NCI-H524 (cell line): ENCODE measurements around the gene PCNT.
A peak's percentile ranks its signal among the peaks of the same experiment; 100 is the strongest.
"Not testable (repeated sequence)": the region's sequence is repeated elsewhere in the genome, so short reads cannot be mapped to it uniquely, and the experiment has no call there.

ENCODE experiments used
- DNase-seq, 2 experiments: peaks; one replicate each; lab custom pipeline; 2025; lab: John Stamatoyannopoulos, UW

The PCNT gene

GRCh38 chr21:46385846-46386733 is 62.1 kb downstream of the PCNT start:
- no peak for DNase-seq

GRCh38 chr21:46386734-46387088 is 62.8 kb downstream of the PCNT start:
- DNase-seq = no peak

- DNase-seq = no peak
These were observed 64.4 kb downstream of the PCNT start for GRCh38 chr21:46388206-46388880.

GRCh38 chr21:46388896-46389295 is 64.9 kb downstream of the PCNT start:
- DNase-seq = no peak

- peak in 1 of 2 experiments; percentile 50 for DNase-seq
These were observed 66.9 kb downstream of the PCNT start for GRCh38 chr21:46390603-46391545.

- no peak for DNase-seq
These were observed 67.8 kb downstream of the PCNT start for GRCh38 chr21:46391773-46392172.

GRCh38 chr21:46392921-46393320 is 69.0 kb downstream of the PCNT start:
- peak in 1 of 2 experiments; percentile 35 for DNase-seq

- peak in 1 of 2 experiments; percentile 26 for DNase-seq
These were observed 69.5 kb downstream of the PCNT start for GRCh38 chr21:46393451-46393940.

GRCh38 chr21:46393941-46394594 is 70.1 kb downstream of the PCNT start:
- DNase-seq = peak in 1 of 2 experiments; percentile 31

GRCh38 chr21:46394595-46395104 is 70.7 kb downstream of the PCNT start:
- DNase-seq = no peak

- DNase-seq = no peak
These were observed 73.4 kb downstream of the PCNT start for GRCh38 chr21:46397211-46397905.

- no peak for DNase-seq
These were observed 74.0 kb downstream of the PCNT start for GRCh38 chr21:46397993-46398392.

- no peak for DNase-seq
These were observed 75.2 kb downstream of the PCNT start for GRCh38 chr21:46399129-46399528.

GRCh38 chr21:46399686-46400085 is 75.7 kb downstream of the PCNT start:
- no peak for DNase-seq

GRCh38 chr21:46401186-46401910 is 77.4 kb downstream of the PCNT start:
- no peak for DNase-seq

GRCh38 chr21:46402421-46402820 is 78.5 kb downstream of the PCNT start:
- DNase-seq = no peak

- not testable (repeated sequence) for DNase-seq
These were observed 79.4 kb downstream of the PCNT start for GRCh38 chr21:46403234-46403811.

- no peak for DNase-seq
These were observed 80.3 kb downstream of the PCNT start for GRCh38 chr21:46404306-46404705.

GRCh38 chr21:46406001-46406400 is 82.0 kb downstream of the PCNT start:
- DNase-seq = no peak
